Tibial nerve (tissue), 4 donors: ENCODE data around the gene SNAP29. TPM values are rescaled to one million over a fixed set of nuclear protein-coding genes. Genes with fewer than 3 reads are reported as not detected.

Experiments used
- DNase-seq, 2 donors: peaks; one replicate each; pipeline ENCODE4 v3.0.0-alpha.2; 2019; ENCODE audit warnings: low spot score in 2 of 2
- H3K27ac ChIP-seq, 4 donors: fragments of 200-600 bp; sonication (generic) in 3 of 4; one replicate each; pipeline ENCODE4 v1.5.1; 2017 to 2019; ENCODE audit warnings: mild to moderate bottlenecking in 1 of 4
- H3K27me3 ChIP-seq, 2 donors: fragments of 200-600 bp; sonication (generic) in 1 of 2; one replicate each; pipeline versions ENCODE4 v1.5.1 to v1.6.0; 2017 to 2019
- H3K36me3 ChIP-seq, 3 donors: fragments of 200-600 bp; sonication (generic); one replicate each; pipeline ENCODE4 v1.5.1; 2018 to 2019
- H3K4me1 ChIP-seq, 4 donors: fragments of 200-600 bp; sonication (generic) in 3 of 4; one replicate each; pipeline ENCODE4 v1.5.1; 2017 to 2019
- H3K4me3 ChIP-seq, 4 donors: fragments of 200-600 bp; sonication (generic) in 3 of 4; one replicate each; pipeline ENCODE4 v1.5.1; 2017 to 2019; ENCODE audit warnings: mild to moderate bottlenecking in 1 of 4, moderate library complexity in 1 of 4
- H3K9me3 ChIP-seq, 4 donors: fragments of 200-600 bp; sonication (generic) in 3 of 4; one replicate each; pipeline ENCODE4 v1.5.1; 2017 to 2019
- CTCF ChIP-seq, 5 experiments: fragments of 200-600 bp in 3 of 5; fragments of 450-650 bp in 2 of 5; sonication (generic) in 3 of 5; IDR thresholded peaks; one replicate each; pipeline ENCODE4 v1.5.1; 2016 to 2019; ENCODE audit warnings: antibody characterized with exemption in 5 of 5, mild to moderate bottlenecking in 3 of 5, moderate library complexity in 2 of 5
- EP300 ChIP-seq, 2 donors: sonication (generic); formaldehyde crosslinking; IDR thresholded peaks; one replicate each; pipeline ENCODE4 v1.6.1; 2017; ENCODE audit warnings: antibody characterized with exemption in 2 of 2, mild to moderate bottlenecking in 1 of 2
- POLR2A ChIP-seq, 2 donors: fragments of 450-650 bp; IDR thresholded peaks; one replicate each; pipeline ENCODE4 v1.6.1; 2017; ENCODE audit warnings: antibody characterized with exemption in 2 of 2, mild to moderate bottlenecking in 2 of 2, moderate library complexity in 2 of 2
- WGBS, 2 donors: methylation state at CpG; one replicate each; pipeline ENCODE4 v1.1.5; 2018; 5-methylcytosine and 5-hydroxymethylcytosine counted together
- total RNA-seq, 4 donors: library from RNA; depleted of rRNA; stranded (reverse); fragments of >200 nt; gene quantifications; one replicate each; pipeline ENCODE4 v1.1.0, GENCODE V29; 2016

SNAP29 gene
- total RNA-seq, 4 donors from 2014 or later = 18.3 to 36.1 (median 19.6) TPM

GRCh38 chr22:20847318-20847822, 11.4 kb upstream of the SNAP29 start:
- TF ChIP-seq POLR2A (IDR thresholded peaks at IDR 0.05) = no peak
- no peak for TF ChIP-seq CTCF (IDR thresholded peaks at IDR 0.05)
- TF ChIP-seq EP300 (IDR thresholded peaks at IDR 0.05) = no peak
- 94 to 97% methylated on average over 2 of the region's 2 CpGs for WGBS, 2 donors
- Histone ChIP-seq H3K27ac (no peak overlapping the region), H3K4me3 (no peak overlapping the region), H3K4me1 (peaks cover 0 to 6% (median 2%) of the 10 kb centered on the region in 4 donors), H3K36me3 (no peaks in the 10 kb centered on the region), H3K9me3 (no peaks in the 10 kb centered on the region), H3K27me3 (no peaks in the 10 kb centered on the region)
- no peak for DNase-seq

GRCh38 chr22:20852076-20852475, 6.7 kb upstream of the SNAP29 start:
- TF ChIP-seq EP300 (IDR thresholded peaks at IDR 0.05) (no peak), CTCF (IDR thresholded peaks at IDR 0.05) (no peak), POLR2A (IDR thresholded peaks at IDR 0.05) (no peak)
- 61 to 64% methylated on average over 4 of the region's 4 CpGs for WGBS, 2 donors
- H3K27me3 ChIP-seq = no peaks in the 10 kb centered on the region
- no peaks in the 10 kb centered on the region for H3K9me3 ChIP-seq
- peaks cover 0 to 31% (median 6%) of the 10 kb centered on the region in 4 donors for H3K4me1 ChIP-seq
- H3K36me3 ChIP-seq = no peaks in the 10 kb centered on the region
- DNase-seq = no peak
- H3K4me3 ChIP-seq = no peak overlapping the region
- H3K27ac ChIP-seq = no peak overlapping the region

GRCh38 chr22:20852503-20852902, 6.3 kb upstream of the SNAP29 start:
- H3K27ac ChIP-seq = no peak overlapping the region
- TF ChIP-seq CTCF (IDR thresholded peaks at IDR 0.05) (no peak), POLR2A (IDR thresholded peaks at IDR 0.05) (no peak), EP300 (IDR thresholded peaks at IDR 0.05) (no peak)
- DNase-seq = no peak
- peaks cover 0 to 35% (median 10%) of the 10 kb centered on the region in 4 donors for H3K4me1 ChIP-seq
- no peak overlapping the region for H3K4me3 ChIP-seq
- 52 to 57% methylated on average over 6 of the region's 6 CpGs for WGBS, 2 donors
- H3K36me3 ChIP-seq = no peaks in the 10 kb centered on the region
- no peaks in the 10 kb centered on the region for H3K9me3 ChIP-seq
- H3K27me3 ChIP-seq = no peaks in the 10 kb centered on the region

- Histone ChIP-seq H3K4me3 (no peak overlapping the region), H3K27ac (no peak overlapping the region), H3K27me3 (no peaks in the 10 kb centered on the region), H3K4me1 (peaks cover 0 to 41% (median 13%) of the 10 kb centered on the region in 4 donors), H3K36me3 (no peaks in the 10 kb centered on the region), H3K9me3 (no peaks in the 10 kb centered on the region)
- WGBS, 2 donors = 89 to 90% methylated on average over 3 of the region's 3 CpGs
- TF ChIP-seq POLR2A (IDR thresholded peaks at IDR 0.05) (no peak), EP300 (IDR thresholded peaks at IDR 0.05) (no peak), CTCF (IDR thresholded peaks at IDR 0.05) (no peak)
- DNase-seq = no peak
Measured at GRCh38 chr22:20853236-20853660, 5.6 kb upstream of the SNAP29 start.

- H3K36me3 ChIP-seq = peaks cover 0 to 6% (median 0%) of the 10 kb centered on the region in 3 donors
- no peaks in the 10 kb centered on the region for H3K9me3 ChIP-seq
- peak overlapping the region in 3 of 4 donors; percentile 83 to 94 (median 93) for H3K27ac ChIP-seq
- WGBS, 2 donors = 50 to 54% methylated on average over 7 of the region's 7 CpGs
- no peak for TF ChIP-seq EP300 (IDR thresholded peaks at IDR 0.05)
- no peak for TF ChIP-seq CTCF (IDR thresholded peaks at IDR 0.05)
- TF ChIP-seq POLR2A (IDR thresholded peaks at IDR 0.05) = no peak
- peak overlapping the region in 1 of 4 donors; percentile 88 for H3K4me3 ChIP-seq
- no peaks in the 10 kb centered on the region for H3K27me3 ChIP-seq
- no peak for DNase-seq
- peaks cover 0 to 61% (median 25%) of the 10 kb centered on the region in 4 donors for H3K4me1 ChIP-seq
Measured at GRCh38 chr22:20857247-20857643, 1.6 kb upstream of the SNAP29 start.
